Stimulated activated CD4-positive, alpha-beta T cell treated with anti-CD3 and anti-CD28 coated beads, Interleukin-1b, Interleukin-23, amount 100 ng/mL, for 1 hour (primary cell): Measurements from ENCODE around the gene AFAP1L1.

Source experiments
- DNase-seq, 2 donors: peaks; one replicate each; pipeline ENCODE4 v3.0.0-alpha.2; 2020; ENCODE audit warnings: low read depth in 2 of 2

Gene AFAP1L1

GRCh38 chr5:149348518-149348917, 76.9 kb downstream of the AFAP1L1 start:
- DNase-seq, result no peak

DNA sequence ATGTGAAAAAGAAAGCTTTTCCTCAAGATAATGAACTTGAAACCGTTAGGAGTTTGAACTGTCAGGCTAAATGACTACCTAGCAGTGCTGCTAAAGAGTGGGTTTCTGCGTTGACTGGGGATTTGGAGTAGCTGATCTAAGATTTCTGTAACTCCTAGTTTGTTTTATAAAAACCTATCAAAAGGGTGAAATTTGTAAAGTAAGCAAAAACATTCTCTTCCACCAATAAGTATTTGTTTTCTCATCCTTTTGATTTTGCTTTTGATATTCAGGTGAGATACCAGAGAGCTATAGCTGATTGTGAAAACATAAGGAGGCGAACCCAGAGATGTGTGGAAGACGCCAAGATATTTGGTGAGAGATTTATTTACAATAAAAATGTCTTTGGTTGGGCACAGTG, 77.7 kb downstream of the AFAP1L1 start:
- DNase-seq, result no peak

DNA sequence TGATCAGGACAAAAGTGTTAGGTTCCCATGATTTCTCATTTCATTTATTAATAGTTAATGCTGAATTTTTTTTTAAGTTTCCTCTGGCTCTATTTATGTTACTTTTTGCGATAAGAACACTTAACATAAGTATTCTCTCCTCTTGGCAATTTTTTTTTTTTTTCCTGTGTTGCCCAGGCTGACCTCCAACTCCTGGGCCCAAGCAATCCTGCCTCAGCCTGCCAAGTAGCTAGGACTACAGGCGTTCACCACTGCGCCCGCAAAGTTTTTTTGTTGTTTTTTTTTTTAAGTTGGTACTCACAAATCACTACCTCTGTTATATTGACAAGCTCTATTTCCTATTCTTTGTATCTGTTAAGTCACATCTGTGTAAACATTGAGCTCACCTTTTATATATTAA, 80.5 kb downstream of the AFAP1L1 start:
- no peak for DNase-seq

DNA sequence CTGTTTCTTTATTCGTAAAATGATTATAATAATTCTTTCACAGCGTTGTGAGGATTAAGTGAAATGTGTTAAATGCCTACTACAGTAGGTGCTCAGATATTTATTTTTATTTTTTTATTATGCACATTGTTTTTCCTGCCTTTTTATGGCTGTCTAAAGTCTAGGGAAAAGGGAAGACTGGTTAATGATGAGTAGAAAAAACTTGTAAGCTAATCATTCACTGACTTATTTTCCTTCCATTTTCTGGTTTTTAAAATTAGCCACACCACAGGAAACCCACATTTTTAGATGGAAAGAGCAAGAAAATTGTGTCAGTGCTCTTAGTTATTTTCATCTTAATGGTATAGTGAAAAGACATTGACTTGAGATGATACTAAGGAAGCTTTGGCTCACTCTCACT, 82.3 kb downstream of the AFAP1L1 start:
- DNase-seq, result no peak

DNA sequence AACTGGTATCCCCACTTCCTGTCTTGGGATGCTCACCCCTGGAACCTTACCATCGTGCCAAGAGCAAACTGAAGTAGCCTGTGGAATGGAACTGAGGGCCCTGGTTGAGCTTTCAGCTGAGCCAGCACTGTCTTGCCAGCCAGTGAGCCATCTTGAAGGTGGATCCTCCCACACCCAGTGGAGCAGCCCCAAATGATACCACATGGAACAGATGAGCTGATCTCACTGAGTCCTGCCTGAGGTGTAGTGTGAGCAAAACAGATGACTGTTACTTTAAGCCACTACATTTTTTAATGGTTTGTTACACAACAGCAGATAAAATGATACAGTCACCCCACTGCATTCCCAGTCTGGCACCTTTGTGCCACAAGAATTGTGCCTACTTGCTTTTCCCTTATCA, 84.0 kb downstream of the AFAP1L1 start:
- DNase-seq, result no peak

DNA sequence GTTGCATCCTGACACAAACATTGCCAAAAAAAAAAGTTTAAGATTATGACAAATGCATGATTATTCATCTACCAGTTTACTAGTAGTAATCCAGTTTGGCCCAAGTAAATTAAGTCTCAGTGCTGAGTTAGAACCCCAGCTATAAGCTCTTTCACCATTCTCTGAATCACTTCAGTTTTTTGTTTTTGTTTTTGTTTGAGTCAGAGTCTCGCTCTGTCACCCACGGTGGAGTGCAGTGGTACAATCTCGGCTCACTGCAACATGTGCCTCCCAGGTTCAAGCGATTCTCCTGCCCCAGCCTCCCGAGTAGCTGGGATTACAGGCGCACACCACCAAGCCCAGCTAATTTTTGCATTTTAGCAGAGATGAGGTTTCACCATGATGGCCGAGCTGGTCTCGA, 84.7 kb downstream of the AFAP1L1 start:
- no peak for DNase-seq

DNA sequence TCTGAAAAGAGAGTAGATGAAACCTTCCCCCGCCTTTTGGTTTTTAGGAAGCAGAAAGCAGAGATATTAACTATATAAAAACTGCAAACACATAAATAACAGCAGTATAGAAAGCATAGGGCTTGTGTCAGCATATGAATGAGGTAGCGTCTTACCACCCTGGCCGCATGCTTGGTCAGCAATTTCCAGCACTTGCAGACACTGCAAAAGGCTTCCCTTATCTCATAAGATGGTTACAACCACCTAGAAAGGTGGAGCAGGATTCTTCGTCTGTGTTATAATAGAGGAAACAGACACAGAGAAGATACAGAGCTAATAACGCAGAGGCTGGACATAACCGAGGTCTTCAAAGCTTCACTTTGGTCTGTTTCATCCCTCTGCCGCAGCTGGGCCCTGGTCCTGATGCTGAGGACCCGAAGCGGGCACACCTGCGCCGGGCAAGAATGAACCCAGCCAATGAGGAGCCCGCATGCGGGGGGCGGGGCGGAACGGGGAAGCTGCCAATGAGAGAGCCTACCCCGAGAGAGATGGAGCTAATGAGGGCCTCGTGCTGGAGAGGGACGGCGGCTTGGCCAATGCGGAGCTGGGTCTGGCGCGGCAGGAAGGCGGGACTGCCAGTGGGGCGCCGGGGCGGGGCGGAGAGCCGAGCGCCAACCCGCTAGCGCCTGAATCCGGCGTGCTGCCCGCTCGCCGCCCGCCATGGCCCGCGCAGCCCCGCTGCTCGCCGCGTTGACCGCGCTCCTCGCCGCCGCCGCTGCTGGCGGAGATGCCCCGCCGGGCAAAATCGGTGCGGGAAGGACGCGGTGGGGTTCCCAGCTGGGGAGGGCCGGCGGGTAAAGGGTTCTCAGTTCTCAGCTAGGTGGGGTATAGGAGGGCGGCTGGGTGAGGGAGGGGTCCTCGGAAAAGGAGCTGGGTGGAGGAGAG, 86.0 kb downstream of the AFAP1L1 start, which contains the start of gene PCYOX1L:
Gene PCYOX1L, plus strand, starts transcription at position 677 of the 924 bp plus-strand sequence. Its CDS starts 23 bp downstream, at position 700.
- DNase-seq, result peak; percentile 91 to 96

- DNase-seq, result no peak
Measured at GRCh38 chr5:149358294-149358651, 86.6 kb downstream of the AFAP1L1 start.

GRCh38 chr5:149358868-149359495, 87.3 kb downstream of the AFAP1L1 start:
- no peak for DNase-seq

DNA sequence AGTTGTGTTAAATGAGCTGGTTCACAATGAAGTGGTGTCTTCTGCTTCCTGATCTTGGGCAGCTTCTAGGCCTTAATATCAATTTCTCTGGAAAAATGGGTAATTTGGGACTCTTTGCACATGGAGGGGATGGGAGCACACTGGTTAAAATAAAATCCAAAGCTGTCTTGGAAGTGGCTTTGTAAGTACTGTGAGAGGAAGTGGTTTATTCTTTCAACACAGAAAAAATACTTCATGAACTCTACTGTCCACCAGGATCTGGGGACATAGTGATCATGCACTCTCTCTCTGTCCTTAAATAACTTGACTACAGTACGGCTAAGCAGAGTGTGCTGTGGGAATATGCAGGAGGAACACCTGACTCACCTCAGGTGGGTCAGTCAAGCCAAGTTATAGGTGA, 88.6 kb downstream of the AFAP1L1 start:
- no peak for DNase-seq

DNA sequence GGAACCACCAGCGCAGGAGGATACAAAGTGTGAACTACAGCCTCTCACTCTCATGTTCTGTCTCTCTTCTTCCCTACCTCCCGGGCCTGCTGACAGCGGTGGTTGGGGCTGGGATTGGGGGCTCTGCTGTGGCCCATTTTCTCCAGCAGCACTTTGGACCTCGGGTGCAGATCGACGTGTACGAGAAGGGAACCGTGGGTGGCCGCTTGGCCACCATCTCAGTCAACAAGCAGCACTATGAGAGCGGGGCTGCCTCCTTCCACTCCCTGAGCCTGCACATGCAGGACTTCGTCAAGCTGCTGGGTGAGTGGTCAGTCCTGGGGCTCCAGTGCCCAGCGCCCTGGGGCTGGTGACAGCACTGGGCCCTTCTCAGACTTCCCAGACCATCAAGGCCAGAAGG, 90.9 kb downstream of the AFAP1L1 start:
- no peak for DNase-seq

- no peak for DNase-seq
Measured at GRCh38 chr5:149363358-149363757, 91.7 kb downstream of the AFAP1L1 start.

GRCh38 chr5:149363936-149364335, 92.3 kb downstream of the AFAP1L1 start:
- no peak for DNase-seq

GRCh38 chr5:149364719-149365118, 93.1 kb downstream of the AFAP1L1 start:
- no peak for DNase-seq

DNA sequence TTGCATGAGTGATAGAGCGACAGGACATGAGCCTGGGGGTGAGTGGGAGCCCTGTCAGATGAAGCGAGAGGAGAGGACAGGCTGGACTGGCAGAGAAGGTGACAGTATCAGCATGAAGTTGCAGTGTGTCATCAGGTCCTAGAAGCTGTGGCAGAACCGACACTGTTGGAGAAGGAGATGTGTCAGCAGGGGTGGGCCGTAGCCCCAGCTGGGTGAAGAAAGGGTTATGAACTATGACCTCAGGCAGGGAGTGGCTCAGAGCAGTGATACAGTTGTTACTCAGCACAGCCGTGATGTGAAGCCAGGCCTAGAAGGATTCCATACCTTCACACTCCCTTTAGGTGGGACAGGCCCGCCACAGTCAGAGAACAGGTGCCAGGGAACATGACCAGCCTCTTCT, 93.8 kb downstream of the AFAP1L1 start:
- DNase-seq, result no peak

DNA sequence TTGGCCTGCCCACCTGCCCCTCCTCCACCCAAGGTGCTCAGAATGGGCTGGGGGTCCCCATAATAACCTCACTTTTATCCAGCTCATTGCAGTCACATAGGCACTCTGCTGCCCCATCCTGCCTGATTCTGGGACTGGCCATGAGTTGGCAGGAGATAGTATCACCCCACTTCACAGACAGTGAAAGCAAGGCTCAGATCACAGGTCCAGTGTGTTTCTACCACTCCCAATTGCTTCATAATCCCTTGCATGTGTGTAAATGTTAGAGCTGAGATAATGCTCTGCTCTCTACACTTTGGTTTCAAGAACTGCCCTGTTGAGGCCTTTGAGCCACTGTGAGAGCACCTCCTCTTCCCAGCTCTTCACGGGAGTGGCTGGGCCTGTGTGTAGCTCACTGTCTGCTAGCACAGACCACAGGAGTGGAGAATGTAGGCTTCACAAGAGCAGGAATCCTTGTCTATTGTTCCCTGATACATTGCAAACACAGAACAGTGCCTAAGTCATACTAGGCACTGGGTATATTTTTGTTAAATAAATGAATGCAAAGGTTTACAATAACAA, 94.6 kb downstream of the AFAP1L1 start:
- DNase-seq, result no peak

DNA sequence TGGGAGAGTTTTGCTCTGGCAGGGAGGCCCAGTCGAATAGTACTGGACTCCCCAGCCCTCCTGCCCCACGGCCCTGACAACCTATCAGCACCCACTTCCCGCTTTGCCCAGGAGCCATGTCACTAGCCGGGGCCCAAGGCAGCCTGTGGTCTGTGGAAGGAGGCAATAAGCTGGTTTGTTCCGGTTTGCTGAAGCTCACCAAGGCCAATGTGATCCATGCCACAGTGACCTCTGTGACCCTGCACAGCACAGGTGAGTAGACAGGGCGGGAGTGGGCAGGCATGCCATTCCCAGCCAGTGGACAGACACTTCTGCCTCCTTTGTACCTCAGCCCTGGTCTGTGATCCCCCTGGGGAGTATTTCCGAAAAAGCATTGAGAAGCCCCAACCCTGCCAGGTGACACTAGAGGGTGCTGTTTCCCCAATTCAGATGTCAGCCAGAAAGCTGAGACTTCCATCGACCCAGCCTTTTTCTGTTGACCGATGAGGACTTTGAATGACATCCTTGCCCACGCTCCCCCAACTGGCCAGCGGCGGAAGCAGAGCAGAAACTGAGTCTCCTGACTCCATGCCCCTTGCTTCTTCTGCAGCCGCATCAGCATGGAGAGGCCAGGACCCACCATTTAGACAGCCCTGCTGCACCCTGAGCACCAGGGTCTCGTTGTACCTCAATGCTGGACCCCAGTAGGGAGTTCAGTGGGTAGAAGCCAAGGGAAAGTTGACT, 95.8 kb downstream of the AFAP1L1 start:
- peak in 1 of 2 donors; percentile 36 for DNase-seq

GRCh38 chr5:149367972-149368645, 96.5 kb downstream of the AFAP1L1 start:
- no peak for DNase-seq

- DNase-seq, result no peak
Measured at GRCh38 chr5:149370878-149371277, 99.2 kb downstream of the AFAP1L1 start.

DNA sequence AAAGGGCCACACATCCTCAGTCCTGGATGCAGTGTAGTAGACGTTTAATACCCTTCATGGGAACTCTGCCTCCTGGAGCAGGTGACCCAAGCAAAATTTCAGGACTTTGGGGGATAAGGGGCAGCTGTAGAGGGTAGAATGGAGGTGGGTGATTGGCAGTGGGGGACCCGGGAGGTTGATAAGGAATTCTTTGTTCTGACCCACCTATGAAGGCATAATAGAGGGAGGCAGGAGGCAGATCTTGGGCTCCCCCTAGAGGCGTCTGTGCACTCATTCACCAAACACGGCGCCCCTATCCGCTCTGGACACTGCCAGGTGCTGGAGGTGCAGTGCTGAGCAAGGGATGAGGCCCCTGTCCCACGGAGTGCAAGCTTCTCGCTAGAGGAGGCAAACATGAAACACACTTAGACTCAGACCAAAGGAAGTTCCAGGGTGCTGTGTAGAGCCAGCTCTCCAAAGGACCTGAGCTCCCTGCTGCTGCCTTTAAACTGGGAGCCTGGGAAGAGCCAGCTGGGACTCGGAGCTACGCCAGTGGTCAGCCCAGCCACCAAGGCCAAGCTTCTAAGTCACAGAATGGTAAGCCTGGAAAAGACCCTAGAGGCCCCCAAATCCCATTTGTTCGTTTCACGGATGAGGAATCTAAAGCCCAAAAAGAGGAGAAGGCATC, 99.8 kb downstream of the AFAP1L1 start:
- DNase-seq, result peak; percentile 36 to 49
